HG03175 (cell line): Measurements from ENCODE around the gene TAS2R19.

Experiments
- ATAC-seq: cut with Tn5 transposase; IDR thresholded peaks from one replicate; pipeline ENCODE4 v1.9.1; 2021; ENCODE audit warnings: mild to moderate bottlenecking, moderate library complexity; ENCODE audit not compliant: unreplicated experiment

The TAS2R19 gene

GRCh38 chr12:10994307-10994706 lies 28.1 kb downstream of the TAS2R19 start:
- ATAC-seq, result no peak

- ATAC-seq, result no peak
These were observed 33.3 kb downstream of the TAS2R19 start for GRCh38 chr12:10989107-10989506.

GRCh38 chr12:10986812-10987211 lies 35.6 kb downstream of the TAS2R19 start, which contains the start of gene TAS2R50:
Gene TAS2R50 (minus strand): TSS chr12:10986912. CDS start chr12:10986860, 52 bp downstream.
- ATAC-seq, result no peak

- ATAC-seq, result no peak
These were observed 40.2 kb downstream of the TAS2R19 start for GRCh38 chr12:10982244-10982643.

- ATAC-seq, result no peak
These were observed 47.5 kb downstream of the TAS2R19 start for GRCh38 chr12:10974965-10975364.
